Measurements from ENCODE around the gene ATG2B. TPM values are rescaled to one million over a fixed set of nuclear protein-coding genes. Genes with fewer than 3 reads are reported as not detected.

The ATG2B gene
- total RNA-seq, 1 donor from 2014 or later = 27.5 TPM

GRCh38 chr14:96398432-96398831 lies 35.3 kb upstream of the ATG2B start:
- no peaks in the 10 kb centered on the region for H3K27me3 Mint-ChIP-seq (ENCODE audit: unreplicated experiment)
- no peaks in the 10 kb centered on the region for H3K9me3 Mint-ChIP-seq (ENCODE audit: unreplicated experiment)
- no peak overlapping the region for H3K27ac Mint-ChIP-seq (ENCODE audit: unreplicated experiment)
- no peaks in the 10 kb centered on the region for H3K4me1 Mint-ChIP-seq (ENCODE audit: low read depth, unreplicated experiment)
- no peak for DNase-seq
- H3K36me3 Mint-ChIP-seq (ENCODE audit: unreplicated experiment) = no peaks in the 10 kb centered on the region
- no peak overlapping the region for H3K4me3 Mint-ChIP-seq (ENCODE audit: unreplicated experiment)
- TF ChIP-seq CTCF (IDR thresholded peaks at IDR 0.05; ENCODE audit: partially characterized antibody, unreplicated experiment) = no peak

GRCh38 chr14:96394047-96394815 lies 31.1 kb upstream of the ATG2B start:
- Mint-ChIP-seq H3K36me3 (ENCODE audit: unreplicated experiment) (no peaks in the 10 kb centered on the region), H3K4me1 (ENCODE audit: low read depth, unreplicated experiment) (no peaks in the 10 kb centered on the region), H3K27me3 (ENCODE audit: unreplicated experiment) (no peaks in the 10 kb centered on the region), H3K27ac (ENCODE audit: unreplicated experiment) (no peak overlapping the region), H3K9me3 (ENCODE audit: unreplicated experiment) (no peaks in the 10 kb centered on the region), H3K4me3 (ENCODE audit: unreplicated experiment) (no peak overlapping the region)
- no peak for DNase-seq
- no peak for TF ChIP-seq CTCF (IDR thresholded peaks at IDR 0.05; ENCODE audit: partially characterized antibody, unreplicated experiment)

GRCh38 chr14:96393071-96393691 lies 30.0 kb upstream of the ATG2B start:
- Mint-ChIP-seq H3K9me3 (ENCODE audit: unreplicated experiment) (no peaks in the 10 kb centered on the region), H3K36me3 (ENCODE audit: unreplicated experiment) (no peaks in the 10 kb centered on the region), H3K27ac (ENCODE audit: unreplicated experiment) (no peak overlapping the region), H3K4me3 (ENCODE audit: unreplicated experiment) (peak overlapping the region; percentile 82), H3K4me1 (ENCODE audit: low read depth, unreplicated experiment) (no peaks in the 10 kb centered on the region), H3K27me3 (ENCODE audit: unreplicated experiment) (no peaks in the 10 kb centered on the region)
- no peak for TF ChIP-seq CTCF (IDR thresholded peaks at IDR 0.05; ENCODE audit: partially characterized antibody, unreplicated experiment)
- no peak for DNase-seq

GRCh38 chr14:96391293-96392118 lies 28.4 kb upstream of the ATG2B start:
- Mint-ChIP-seq H3K9me3 (ENCODE audit: unreplicated experiment) (no peaks in the 10 kb centered on the region), H3K4me1 (ENCODE audit: low read depth, unreplicated experiment) (no peaks in the 10 kb centered on the region), H3K27ac (ENCODE audit: unreplicated experiment) (peak overlapping the region; percentile 78), H3K4me3 (ENCODE audit: unreplicated experiment) (peak overlapping the region; percentile 91), H3K27me3 (ENCODE audit: unreplicated experiment) (no peaks in the 10 kb centered on the region), H3K36me3 (ENCODE audit: unreplicated experiment) (no peaks in the 10 kb centered on the region)
- peak; percentile 99 for DNase-seq
- no peak for TF ChIP-seq CTCF (IDR thresholded peaks at IDR 0.05; ENCODE audit: partially characterized antibody, unreplicated experiment)

Measured in glutamatergic neuron (in vitro differentiated cells).